ENCODE data around the gene CPA5.

Gene CPA5

GRCh38 chr7:130350945-130351790 lies 6.6 kb downstream of the CPA5 start:
- Histone ChIP-seq H3K9ac (ENCODE audit: low read length) (no peak overlapping the region), H3K4me2 (ENCODE audit: low read length) (no peak overlapping the region), H3K27ac (ENCODE audit: low read length) (no peak overlapping the region), H3K36me3 (replicated peaks; ENCODE audit: low read depth, low read length) (no peaks in the 10 kb centered on the region), H3K4me1 (ENCODE audit: low read length) (peaks cover 8% of the 10 kb centered on the region), H3K4me3 (ENCODE audit: low read length) (no peak overlapping the region), H3K27me3 (ENCODE audit: low read depth, low read length) (no peaks in the 10 kb centered on the region; the same call in 1 of the 2 replicates), H3K79me2 (ENCODE audit: low read length) (no peaks in the 10 kb centered on the region), H4K20me1 (ENCODE audit: insufficient read depth, low read length) (no peaks in the 10 kb centered on the region), H3K9me3 (ENCODE audit: insufficient read depth, low read length) (no peaks in the 10 kb centered on the region), H2AFZ (ENCODE audit: low read depth, low read length) (no peak overlapping the region)
- no peak for TF ChIP-seq EZH2phosphoT487 (IDR thresholded peaks at IDR 0.05; ENCODE audit: low read depth)
- no peak for TF ChIP-seq CTCF (IDR thresholded peaks at IDR 0.05; ENCODE audit: low read depth, low read length)

GRCh38 chr7:130351791-130352090 lies 7.1 kb downstream of the CPA5 start:
- H3K4me1 ChIP-seq (ENCODE audit: low read length): peaks cover 8% of the 10 kb centered on the region

DNA sequence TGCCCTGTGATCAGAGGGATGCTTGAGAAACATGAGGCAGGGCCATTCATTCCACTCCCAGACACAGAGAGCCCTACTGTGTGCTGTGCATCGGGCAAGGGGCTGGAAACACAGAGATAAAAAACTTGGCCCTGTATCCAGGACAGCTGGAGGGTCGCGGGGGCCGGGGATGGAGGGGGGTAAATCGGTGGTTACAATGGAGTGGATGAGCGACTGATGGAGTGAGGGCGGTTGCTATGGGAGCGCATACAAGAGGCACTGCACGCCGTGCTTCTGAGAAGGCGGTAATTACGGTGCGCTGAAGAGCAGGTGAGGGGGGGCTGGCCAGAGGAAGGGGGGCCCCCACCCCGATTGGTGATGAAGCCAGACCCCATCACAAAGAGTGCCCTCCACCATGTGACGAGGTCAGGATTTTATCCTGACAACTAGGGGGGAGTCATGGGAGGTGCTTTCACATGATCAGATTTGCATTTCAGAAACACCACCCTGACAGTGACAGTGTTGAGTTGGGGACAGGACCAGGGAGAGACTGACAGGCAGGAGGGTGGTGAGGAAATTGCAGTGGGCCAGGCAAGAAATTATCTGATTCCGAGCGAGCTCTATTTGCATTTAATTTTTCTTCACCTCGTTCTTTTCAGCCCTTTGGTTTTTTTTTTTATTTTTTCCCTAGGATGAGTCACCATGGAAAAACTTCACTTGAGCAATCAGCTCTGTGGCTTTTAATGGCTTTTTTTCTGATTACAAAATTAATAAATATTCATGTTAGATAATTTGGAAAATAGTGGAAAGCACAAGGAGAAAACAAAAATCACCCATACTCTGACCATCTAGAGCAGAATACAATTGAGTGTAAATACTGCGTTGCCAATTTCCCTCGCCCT lies 7.8 kb downstream of the CPA5 start:
- Histone ChIP-seq H4K20me1 (ENCODE audit: insufficient read depth, low read length) (no peaks in the 10 kb centered on the region), H3K27me3 (ENCODE audit: low read depth, low read length) (no peaks in the 10 kb centered on the region; the same call in 1 of the 2 replicates), H3K4me1 (ENCODE audit: low read length) (peaks cover 8% of the 10 kb centered on the region), H3K9ac (ENCODE audit: low read length) (no peak overlapping the region), H3K79me2 (ENCODE audit: low read length) (no peaks in the 10 kb centered on the region), H2AFZ (ENCODE audit: low read depth, low read length) (no peak overlapping the region), H3K4me3 (ENCODE audit: low read length) (no peak overlapping the region), H3K4me2 (ENCODE audit: low read length) (no peak overlapping the region), H3K27ac (ENCODE audit: low read length) (no peak overlapping the region), H3K36me3 (replicated peaks; ENCODE audit: low read depth, low read length) (no peaks in the 10 kb centered on the region), H3K9me3 (ENCODE audit: insufficient read depth, low read length) (no peaks in the 10 kb centered on the region)
- TF ChIP-seq CTCF (IDR thresholded peaks at IDR 0.05; ENCODE audit: low read depth, low read length): no peak
- no peak for TF ChIP-seq EZH2phosphoT487 (IDR thresholded peaks at IDR 0.05; ENCODE audit: low read depth)

More at GRCh38 chr7:130351791-130352090, 7.1 kb downstream of the CPA5 start:
- Histone ChIP-seq H3K9ac (ENCODE audit: low read length) (no peak overlapping the region), H3K9me3 (ENCODE audit: insufficient read depth, low read length) (no peaks in the 10 kb centered on the region), H3K4me2 (ENCODE audit: low read length) (no peak overlapping the region), H3K79me2 (ENCODE audit: low read length) (no peaks in the 10 kb centered on the region), H2AFZ (ENCODE audit: low read depth, low read length) (no peak overlapping the region), H3K27me3 (ENCODE audit: low read depth, low read length) (no peaks in the 10 kb centered on the region; the same call in 1 of the 2 replicates), H4K20me1 (ENCODE audit: insufficient read depth, low read length) (no peaks in the 10 kb centered on the region), H3K36me3 (replicated peaks; ENCODE audit: low read depth, low read length) (no peaks in the 10 kb centered on the region), H3K4me3 (ENCODE audit: low read length) (no peak overlapping the region), H3K27ac (ENCODE audit: low read length) (no peak overlapping the region)
- TF ChIP-seq EZH2phosphoT487 (IDR thresholded peaks at IDR 0.05; ENCODE audit: low read depth) (no peak), CTCF (IDR thresholded peaks at IDR 0.05; ENCODE audit: low read depth, low read length) (no peak)

GRCh38 chr7:130353196-130353595 lies 8.6 kb downstream of the CPA5 start:
- H4K20me1 ChIP-seq (ENCODE audit: insufficient read depth, low read length): no peaks in the 10 kb centered on the region
- no peak overlapping the region for H3K4me3 ChIP-seq (ENCODE audit: low read length)
- no peak overlapping the region for H3K4me2 ChIP-seq (ENCODE audit: low read length)
- peaks cover 8% of the 10 kb centered on the region for H3K4me1 ChIP-seq (ENCODE audit: low read length)
- H3K27ac ChIP-seq (ENCODE audit: low read length): no peak overlapping the region
- no peaks in the 10 kb centered on the region; the same call in 1 of the 2 replicates for H3K27me3 ChIP-seq (ENCODE audit: low read depth, low read length)
- no peak overlapping the region for H2AFZ ChIP-seq (ENCODE audit: low read depth, low read length)
- H3K79me2 ChIP-seq (ENCODE audit: low read length): no peaks in the 10 kb centered on the region
- no peak for TF ChIP-seq EZH2phosphoT487 (IDR thresholded peaks at IDR 0.05; ENCODE audit: low read depth)
- TF ChIP-seq CTCF (IDR thresholded peaks at IDR 0.05; ENCODE audit: low read depth, low read length): no peak
- no peak overlapping the region for H3K9ac ChIP-seq (ENCODE audit: low read length)
- no peaks in the 10 kb centered on the region for H3K9me3 ChIP-seq (ENCODE audit: insufficient read depth, low read length)
- H3K36me3 ChIP-seq (replicated peaks; ENCODE audit: low read depth, low read length): no peaks in the 10 kb centered on the region
